CD4-positive, alpha-beta T cell treated with Interferon gamma for 1 hour (primary cell): ENCODE data around the gene ADAMTS2.
"Not testable (repeated sequence)": the region's sequence is repeated elsewhere in the genome, so short reads cannot be mapped to it uniquely, and the experiment has no call there.

Experiments used
- DNase-seq: peaks from one replicate; pipeline ENCODE4 v3.0.0-alpha.2; 2020

ADAMTS2 gene

DNA sequence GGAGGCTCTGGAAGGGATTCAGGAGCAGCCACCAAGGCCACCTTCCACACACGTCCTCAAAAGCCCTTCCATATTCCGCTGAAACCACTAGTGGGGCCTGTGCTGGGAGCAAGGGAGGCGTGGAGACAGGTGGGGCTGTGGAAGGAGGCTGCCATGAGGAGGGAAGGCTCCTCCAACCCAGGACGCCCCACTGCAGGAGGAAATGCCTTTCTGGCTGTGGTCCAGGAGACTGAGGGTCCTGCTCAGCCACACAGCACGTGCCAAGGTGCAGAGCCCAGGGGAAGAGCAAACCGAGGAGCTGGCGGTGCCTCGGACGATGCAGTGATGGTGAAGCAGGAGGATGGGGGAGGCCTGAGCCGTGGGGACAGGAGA is 49.5 kb downstream of the ADAMTS2 start:
- DNase-seq = no peak

DNA sequence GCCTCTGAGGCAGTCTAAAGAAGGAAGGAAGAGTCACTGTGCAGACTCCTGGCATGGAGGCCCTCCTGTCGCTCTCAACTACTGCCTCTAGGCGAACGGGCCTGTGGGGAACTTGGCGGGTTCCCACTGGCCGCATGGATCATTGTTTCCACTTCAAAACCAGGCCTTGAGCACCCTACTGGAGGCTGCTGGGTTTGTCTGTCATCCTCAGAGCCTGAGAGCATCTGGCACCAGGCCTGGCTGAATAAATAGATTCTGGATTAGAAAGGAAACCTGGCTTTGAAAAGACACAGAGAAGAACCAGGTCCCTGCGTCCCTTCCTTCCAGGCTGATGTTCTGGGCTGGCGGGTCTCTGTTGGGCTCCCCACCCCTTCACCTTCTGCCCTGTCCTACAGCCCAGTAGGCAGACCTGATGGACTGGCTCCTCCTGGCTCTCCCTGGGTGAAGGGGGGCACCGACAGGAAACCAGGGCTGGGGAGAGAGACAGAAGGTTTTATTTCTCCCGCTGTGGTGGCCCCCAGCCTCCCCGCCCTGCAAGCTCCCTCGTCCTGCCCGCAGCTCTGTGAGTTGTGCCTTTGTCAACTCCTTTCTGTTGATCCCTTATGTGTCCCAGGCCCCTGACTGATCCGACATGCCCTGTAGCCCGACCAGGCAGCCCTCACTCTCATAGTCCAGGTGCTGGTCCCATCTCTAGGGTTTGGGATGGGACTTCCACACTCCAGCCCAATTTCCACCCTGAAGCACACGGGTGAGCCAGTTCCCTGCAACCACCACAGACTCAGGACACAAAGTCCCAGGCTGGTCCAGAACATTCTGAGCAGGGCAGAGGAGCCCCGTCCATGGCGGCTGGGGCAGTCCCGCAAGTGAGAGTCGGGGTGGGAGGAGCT is 50.1 kb downstream of the ADAMTS2 start:
- DNase-seq = no peak

DNA sequence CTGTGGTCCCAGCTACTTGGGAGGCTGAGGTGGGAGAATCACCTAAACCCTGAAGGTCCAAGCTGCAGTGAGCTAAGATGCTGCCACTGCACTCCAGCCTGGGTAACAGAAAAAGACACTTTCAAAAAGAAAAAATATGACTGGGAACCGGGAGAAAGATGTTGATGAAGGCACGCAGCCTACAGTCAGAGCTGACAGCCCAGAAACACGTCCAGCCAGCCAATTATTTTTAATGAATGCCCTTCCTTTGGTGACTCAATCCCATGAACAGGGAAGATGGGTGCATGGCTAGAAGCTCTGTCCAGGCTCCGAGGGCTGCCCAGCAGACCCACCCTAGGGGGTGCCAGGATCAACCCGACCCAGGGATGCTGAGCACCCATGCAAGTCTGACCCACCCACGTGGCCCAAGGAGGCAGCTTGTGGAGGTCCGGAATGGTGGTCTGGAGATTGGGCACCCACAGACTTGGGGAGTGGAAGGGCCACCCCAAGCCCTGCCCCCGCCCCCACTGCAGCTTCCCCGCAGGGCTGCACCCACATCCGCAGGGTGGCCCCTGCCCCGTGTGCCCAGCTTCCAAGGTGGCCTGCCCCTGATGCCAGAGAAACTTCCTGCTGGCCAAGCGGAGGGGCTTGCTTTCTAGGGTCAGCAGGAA is 51.0 kb downstream of the ADAMTS2 start:
- no peak for DNase-seq

DNA sequence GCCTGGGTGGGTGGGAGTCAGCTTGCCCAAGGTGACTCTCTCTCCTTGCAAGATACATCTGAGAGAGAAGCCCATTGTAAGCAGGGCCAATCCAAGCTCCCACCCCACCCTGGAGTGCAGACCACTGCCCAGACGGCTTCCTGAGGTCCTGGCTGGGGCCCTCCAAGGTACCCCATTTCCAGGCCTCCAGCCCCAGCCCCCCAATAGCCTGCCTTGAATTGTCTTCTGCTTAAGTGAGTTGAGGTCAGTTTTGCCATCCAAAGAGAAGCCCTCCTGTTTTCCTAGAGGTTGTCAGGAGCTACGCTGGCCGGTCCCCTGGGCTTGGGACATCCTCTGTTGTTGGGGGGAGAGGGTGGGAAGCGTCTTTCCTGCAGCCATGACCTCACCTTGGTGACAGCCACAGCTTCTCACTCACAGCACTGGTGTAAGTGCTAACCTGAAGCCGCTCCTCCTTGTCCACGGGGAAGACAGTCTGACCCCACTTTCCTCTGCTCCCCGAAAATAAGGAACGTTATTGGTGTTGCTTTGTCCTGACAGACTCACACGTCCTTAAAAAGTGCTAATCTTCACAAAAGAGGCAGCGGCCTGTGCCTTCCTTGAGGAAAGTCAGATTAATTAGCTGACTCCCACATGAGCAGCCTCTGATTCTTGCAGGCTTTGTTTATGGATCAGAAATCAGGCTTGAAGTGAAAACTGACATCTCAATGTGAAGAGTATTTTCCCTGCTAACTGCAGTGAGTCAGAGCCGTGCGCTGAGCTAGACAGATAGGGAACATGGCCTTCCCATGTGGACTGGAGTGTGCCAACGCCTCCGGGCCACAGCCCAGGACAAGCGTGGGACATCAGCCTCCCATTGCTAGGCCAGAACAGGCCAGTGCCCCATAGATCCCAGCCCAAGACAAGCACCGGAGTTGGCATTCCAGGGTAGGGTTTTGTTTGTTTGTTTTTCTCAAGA is 52.3 kb downstream of the ADAMTS2 start:
- no peak for DNase-seq

DNA sequence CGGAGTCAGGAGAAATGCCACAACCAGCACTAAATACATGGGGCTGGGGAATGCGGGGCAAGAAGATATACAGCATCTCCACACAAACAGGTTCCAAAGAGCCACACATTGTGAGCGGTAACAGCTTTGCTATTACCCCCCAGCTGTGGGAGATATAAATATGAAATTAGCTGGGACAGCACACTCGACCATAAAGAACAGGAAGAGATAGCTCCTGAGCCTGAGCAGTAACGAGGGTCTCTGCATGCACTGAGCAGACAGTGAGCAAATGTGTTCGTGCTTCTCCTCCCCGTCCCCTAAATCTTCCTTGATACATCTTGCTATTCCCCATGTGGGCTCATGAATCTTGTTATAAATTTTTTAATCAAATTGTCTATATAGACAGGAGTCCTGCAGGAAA is 53.1 kb downstream of the ADAMTS2 start:
- DNase-seq = no peak

GRCh38 chr5:179290681-179291540 is 54.4 kb downstream of the ADAMTS2 start:
- no peak for DNase-seq

DNA sequence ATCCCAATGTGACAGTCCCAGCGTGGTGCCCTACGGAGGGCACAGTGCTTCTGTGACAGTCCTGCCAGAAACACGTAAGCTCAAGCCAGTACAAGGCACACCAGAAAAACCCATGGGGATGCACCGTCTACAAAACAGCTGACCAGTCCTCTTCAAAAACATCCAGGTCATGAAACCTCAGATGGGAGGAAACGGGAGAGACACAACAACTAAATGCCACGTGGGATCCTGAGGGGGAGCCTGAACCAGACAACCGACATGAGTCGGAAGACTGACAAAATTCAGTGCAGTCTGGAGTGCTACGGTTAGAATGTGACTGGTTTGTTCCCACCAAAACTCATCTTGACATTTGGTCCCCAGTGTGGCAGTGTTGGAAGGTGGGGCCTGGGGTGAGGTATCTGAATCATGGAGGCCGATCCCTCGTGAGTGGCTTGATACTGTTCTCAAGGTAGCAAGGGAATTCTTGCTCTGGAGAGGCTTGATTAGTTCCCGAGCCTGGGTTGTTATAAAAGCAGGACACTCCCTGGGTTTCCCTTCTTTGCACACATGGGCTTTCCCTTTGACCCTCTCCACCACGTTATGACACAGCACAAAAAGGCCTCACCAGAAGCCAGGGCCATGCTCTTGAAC is 55.4 kb downstream of the ADAMTS2 start:
- no peak for DNase-seq

DNA sequence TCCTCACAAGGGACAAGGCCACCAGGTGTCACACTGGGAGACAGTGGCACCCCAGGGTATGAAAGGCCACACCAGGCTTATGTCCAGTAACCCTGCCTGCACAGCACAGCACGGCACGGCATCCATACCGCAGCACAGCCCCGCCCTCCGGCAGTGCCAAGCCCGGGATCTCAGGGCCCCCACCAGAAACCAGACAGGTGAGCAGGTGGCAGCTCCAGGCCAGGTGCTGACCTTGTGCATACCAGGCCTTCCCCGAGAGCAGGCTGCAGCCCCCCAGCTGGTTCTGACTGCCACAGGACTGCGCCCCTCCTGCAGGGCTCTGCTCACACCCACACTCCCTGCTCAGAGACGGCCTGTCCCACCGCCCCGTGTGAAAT is 56.5 kb downstream of the ADAMTS2 start:
- no peak for DNase-seq

DNA sequence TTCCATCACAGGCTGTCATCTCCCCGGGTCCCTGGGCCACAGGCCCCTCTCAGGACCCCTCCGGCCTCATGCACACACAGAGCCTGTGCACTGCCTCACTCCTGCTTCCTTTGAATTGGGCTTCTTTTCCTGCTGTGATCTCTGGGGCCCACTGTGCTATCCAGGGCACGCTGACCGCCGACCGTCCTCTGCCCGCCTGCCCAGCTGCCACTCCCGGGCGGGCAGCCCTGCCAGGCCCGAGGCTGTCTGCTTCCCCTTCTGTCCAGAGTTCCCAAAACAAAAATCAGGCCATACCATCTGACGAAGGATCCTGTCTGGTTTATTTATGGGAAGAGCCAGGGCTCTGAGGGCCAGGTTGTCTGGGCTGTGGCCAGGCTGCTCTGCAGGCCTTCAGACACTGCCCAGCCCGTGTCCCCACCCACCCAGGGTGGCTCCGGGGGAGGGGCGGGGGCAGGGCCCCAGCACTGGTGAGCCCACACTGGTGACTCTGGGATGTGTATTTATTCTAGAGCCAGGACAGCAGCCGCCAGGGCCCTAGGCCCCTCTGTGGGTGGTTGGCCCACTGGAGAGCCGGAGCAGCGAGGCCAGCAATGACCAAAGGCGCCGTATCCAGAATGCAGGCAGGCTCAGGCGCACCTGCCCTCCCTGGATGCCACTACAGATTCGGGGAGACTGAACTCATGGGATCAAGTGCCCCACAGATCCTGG is 57.0 kb downstream of the ADAMTS2 start:
- DNase-seq = no peak

DNA sequence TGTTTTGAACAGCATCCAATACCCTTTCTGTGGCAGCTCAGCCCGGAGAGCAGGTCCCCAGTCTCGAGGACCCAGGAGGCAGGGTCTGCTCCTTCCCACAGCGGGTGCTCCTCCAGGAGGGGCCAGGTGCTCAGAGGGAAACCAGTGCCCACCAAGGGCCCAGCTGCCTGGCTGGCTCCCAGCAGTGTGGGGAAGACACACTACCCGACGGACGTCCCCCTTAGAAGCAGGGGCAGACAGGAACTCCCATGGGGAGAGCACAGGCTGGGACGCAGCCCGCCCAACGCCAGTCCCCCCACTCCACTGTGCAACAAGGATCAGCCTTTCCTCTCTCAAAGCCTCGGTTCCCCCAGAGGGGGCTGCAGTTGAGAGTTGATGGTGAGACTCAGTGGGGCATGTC is 57.6 kb downstream of the ADAMTS2 start:
- no peak for DNase-seq

DNA sequence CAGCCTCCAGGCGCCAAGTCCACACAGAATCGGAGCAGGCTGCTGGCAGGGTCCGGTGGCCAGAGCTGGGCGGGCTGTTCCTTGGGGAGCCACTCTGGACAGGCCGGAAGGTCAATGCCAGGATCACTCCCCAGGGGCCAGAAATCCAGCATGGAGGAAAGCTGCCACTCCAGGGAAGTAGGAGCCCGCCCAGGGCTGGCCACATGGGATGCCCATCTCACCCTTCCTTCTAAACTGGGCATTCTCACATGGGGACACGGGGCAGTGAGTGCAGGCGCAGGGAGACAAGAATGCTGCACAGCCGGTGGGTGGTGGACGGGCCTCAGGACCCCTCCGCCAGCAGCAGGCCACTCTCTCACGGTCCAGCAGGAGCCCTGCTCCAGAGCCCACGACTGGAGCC is 58.2 kb downstream of the ADAMTS2 start:
- no peak for DNase-seq

DNA sequence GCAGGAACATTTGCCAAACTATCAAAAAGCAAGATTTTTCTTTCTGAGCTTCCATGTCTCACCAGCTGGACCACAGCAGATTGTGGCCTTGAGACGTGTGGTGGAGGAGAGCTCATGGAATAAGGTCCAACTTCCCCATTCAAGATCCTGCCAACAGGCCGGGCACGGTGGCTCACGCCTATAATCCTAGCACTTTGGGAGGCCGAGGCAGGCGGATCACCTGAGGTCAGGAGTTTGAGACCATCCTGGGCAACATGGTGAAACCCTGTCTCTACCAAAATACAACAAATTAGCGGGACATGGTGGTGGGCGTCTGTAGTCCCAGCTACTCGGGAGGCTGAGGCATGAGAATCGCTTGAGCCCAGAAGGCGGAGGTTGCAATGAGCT is 59.5 kb downstream of the ADAMTS2 start:
- not testable (repeated sequence) for DNase-seq

DNA sequence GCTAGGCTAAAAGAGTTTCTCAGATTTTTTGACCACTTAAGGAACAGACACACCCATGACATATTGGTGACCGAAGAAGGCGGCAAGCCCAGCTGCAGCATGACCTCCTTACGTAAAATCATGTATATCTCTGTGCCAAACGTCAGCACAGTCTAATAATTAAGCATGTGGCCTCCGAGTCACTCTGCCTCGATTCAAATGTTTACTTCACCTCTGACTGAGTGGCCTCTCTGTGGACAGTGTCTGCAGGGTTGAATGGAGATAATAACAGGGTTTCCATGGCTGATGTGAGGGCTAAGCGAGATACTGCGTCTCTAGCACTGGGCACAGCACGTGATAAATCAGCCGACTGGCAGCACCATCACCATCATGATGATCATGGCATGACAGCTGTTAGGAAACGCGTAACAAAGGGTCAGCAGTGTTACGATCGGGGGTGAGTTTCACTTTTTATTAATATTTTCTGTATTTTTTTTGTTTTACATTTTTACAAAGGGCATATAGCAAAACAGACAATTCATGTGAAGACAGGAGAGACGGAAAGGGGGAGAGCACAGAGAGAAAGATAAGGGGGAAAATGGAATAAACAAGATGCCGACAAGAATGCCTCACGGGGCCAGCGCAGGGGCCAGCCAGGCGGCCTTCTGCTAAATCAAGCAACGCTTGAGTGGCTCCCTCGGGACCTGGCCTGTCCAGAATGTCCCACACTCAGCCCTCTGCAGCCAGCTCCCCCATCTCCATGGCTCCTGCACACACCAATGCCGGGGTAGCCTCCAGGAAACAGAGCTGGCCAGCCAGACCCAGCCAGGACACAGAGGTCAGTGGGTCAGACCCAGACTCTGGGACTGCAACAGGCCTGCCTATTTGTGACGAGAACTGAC is 60.3 kb downstream of the ADAMTS2 start:
- DNase-seq = no peak

DNA sequence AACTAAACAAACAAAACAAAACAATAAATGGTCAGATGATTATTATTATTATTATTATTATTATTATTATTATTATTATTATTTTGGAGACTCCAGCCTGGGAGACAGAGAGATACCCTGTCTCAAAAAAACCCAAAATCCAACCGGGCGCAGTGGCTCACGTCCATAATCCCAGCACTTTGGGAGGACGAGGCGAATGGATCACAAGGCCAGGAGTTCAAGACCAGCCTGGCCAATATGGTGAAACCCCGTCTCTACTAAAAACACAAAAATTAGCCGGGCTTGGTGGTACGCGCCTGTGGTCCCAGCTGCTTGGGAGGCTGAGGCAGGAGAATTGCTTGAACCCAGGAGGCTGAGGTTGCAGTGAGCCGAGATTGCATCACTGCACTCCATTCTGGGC is 61.4 kb downstream of the ADAMTS2 start:
- DNase-seq = not testable (repeated sequence)

DNA sequence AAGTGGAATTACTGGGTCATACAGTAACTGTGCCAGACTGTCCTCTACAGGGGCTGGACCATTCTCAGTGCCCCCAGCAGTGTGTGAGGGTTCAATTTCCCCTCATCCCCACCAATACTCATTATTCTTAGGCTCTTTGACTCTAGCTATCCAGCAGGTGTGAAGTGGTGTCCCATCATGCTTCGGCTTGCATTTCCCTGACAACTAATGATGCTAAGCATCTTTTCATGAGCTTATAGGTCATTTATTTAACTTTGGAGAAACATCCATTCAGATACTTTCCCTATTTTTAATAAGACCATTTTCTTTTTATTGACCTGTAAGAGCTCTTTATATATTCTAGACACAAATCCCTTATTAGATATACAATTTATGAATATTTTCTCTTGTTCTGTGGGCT is 63.6 kb downstream of the ADAMTS2 start:
- DNase-seq = no peak

DNA sequence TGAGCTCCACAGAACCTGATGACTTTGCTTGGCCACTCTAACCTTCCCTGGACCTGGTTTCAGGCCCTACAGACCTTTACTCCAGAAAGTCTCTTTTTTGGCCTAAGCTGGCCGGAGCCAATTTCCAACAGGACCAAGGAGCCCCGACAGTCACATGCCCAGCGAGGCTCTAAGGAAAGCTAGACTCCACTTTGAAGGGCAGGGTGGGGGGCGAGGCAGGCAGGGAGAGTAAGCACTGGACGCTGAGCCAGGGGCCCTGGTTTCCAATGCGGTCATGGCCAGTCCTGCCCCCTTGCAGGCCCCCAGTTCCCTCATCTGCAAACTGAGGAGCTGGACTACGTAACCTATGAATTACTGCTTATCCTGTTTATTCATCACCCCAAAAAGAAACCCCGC is 65.2 kb downstream of the ADAMTS2 start:
- DNase-seq = no peak

DNA sequence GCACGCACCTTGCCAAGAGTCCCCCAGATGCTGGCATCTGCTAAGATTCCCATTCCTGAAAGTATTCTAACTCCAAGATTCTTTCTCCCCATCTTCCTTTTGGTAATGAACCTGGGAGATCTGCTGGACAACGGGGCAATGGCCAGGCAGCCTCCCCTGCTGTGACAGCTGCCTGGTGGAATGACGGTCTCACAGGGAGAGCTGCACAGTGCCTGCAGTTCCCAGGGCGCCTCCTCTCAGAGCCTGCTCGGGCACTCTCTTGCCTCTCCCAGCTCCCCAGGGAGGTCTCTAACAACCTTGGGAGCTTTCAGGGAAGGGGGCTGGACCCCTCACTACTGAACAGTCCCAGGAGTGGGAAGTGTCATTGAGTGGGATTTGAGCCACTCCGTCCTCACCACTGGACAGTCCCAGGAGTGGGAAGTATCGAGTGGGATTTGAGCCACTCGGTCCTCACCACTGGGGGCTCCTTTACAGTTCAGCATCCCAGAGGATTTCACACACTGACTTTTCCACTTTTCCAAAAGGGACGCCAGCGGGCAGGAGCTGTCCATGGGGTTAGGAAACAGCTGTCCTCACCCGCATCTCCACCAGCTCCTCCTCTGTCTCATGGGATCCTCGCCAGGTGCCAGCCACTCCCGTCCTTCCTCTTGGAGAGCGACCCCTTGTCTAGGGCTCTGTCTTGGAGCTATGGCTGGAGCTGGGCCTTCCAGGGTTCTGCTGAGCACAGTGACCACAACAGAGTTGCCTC is 65.7 kb downstream of the ADAMTS2 start:
- DNase-seq = no peak

GRCh38 chr5:179278546-179278945 is 66.7 kb downstream of the ADAMTS2 start:
- DNase-seq = no peak

DNA sequence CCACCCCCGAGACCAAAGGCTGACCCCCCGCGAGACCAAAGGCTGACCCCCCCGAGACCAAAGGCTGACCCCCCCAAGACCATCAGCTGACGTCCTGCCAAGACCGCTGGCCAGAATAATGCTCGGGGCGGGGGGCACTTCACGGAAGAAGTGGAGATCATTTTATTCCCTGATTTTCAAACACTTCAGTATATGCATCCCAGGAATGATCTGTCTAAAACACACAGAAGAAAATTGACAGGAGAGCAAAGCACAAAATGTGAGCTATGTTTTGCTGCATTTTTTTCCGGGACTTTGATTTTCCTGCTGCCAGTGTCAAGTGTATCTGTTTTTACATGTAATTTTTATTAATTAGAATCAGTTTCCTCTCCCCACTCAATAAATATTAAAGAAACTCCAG is 67.1 kb downstream of the ADAMTS2 start:
- no peak for DNase-seq
